ENCODE measurements around the gene LHPP.

DNA sequence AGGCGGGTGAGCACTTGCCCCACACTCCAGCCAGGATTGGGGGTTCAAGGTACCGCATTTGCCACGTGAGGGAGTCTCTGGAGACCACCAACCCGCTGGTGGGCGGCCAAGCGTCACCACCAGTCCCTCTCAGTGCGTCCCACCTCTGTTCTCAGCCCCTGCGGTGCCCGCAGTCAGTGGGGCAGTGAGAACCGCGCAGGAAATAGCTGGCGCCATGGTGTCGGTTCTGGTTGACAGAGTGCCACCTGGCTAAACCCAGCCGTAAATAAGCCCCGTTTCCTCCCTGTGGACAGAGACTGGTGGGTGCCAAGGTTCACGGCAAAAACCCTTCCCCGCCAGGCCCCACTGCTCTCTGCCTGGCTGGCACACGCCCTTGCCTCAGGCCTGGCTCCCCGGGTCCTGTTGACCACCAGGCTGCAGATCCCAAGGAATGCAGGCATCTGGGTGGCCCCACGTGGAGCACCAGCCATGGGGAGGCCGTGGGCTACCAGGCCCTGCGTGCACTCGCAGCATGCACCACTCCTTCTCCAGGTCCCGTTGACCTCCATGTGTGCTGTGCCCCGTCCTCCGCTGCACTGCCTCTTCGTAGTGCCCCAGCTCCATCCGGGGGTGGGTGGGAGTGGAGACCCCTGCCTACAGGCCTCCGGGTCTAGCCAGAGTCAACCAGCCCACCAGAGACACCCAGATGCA lies 140.0 kb downstream of the LHPP start:
- TF ChIP-seq, protein P1, sequence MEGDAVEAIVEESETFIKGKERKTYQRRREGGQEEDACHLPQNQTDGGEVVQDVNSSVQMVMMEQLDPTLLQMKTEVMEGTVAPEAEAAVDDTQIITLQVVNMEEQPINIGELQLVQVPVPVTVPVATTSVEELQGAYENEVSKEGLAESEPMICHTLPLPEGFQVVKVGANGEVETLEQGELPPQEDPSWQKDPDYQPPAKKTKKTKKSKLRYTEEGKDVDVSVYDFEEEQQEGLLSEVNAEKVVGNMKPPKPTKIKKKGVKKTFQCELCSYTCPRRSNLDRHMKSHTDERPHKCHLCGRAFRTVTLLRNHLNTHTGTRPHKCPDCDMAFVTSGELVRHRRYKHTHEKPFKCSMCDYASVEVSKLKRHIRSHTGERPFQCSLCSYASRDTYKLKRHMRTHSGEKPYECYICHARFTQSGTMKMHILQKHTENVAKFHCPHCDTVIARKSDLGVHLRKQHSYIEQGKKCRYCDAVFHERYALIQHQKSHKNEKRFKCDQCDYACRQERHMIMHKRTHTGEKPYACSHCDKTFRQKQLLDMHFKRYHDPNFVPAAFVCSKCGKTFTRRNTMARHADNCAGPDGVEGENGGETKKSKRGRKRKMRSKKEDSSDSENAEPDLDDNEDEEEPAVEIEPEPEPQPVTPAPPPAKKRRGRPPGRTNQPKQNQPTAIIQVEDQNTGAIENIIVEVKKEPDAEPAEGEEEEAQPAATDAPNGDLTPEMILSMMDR (conservative IDR thresholded peaks at IDR 0.05): no peak
- no peak for TF ChIP-seq ZFX (IDR thresholded peaks at IDR 0.05)
